Adrenal gland (tissue), 12 donors: ENCODE data around the gene FJX1. TPM values are rescaled to one million over a fixed set of nuclear protein-coding genes. Genes with fewer than 3 reads are reported as not detected.
A peak's percentile ranks its signal among the peaks of the same experiment; 100 is the strongest.

ENCODE experiments used
- DNase-seq, 7 donors: peaks; one replicate each; pipeline ENCODE4 v3.0.0-alpha.2; 2019 to 2020
- H3K27ac ChIP-seq, 5 donors: fragments of 200-600 bp; sonication (generic) in 4 of 5; 1 replicate in 3 of 5; 2 replicates in 2 of 5; pipeline versions ENCODE4 v1.5.1 to v1.8.0; 2016 to 2020; ENCODE audit warnings: mild to moderate bottlenecking in 1 of 5
- H3K27me3 ChIP-seq: fragments of 200-600 bp; 2 replicates; pipeline ENCODE4 v1.8.0; 2021
- H3K36me3 ChIP-seq, 2 donors: fragments of 200-600 bp; replicated peaks in 1 of 2; 1 replicate in 1 of 2; 2 replicates in 1 of 2; pipeline versions ENCODE4 v1.5.1 to v1.8.0; 2018 to 2022
- H3K4me1 ChIP-seq, 2 donors: fragments of 200-600 bp; replicated peaks in 1 of 2; 1 replicate in 1 of 2; 2 replicates in 1 of 2; pipeline versions ENCODE4 v1.5.1 to v1.8.0; 2018 to 2021
- H3K4me3 ChIP-seq, 4 donors: fragments of 200-600 bp; sonication (generic) in 3 of 4; one replicate each; pipeline ENCODE4 v1.5.1; 2016 to 2018
- H3K9me3 ChIP-seq, 3 donors: fragments of 200-600 bp; sonication (generic) in 1 of 3; replicated peaks in 1 of 3; 1 replicate in 2 of 3; 2 replicates in 1 of 3; pipeline versions ENCODE4 v1.5.1 to v1.8.0; 2016 to 2021
- CTCF ChIP-seq, 6 experiments: fragments of 450-650 bp in 4 of 6; fragments of 200-600 bp in 2 of 6; sonication (generic) in 1 of 6; IDR thresholded peaks; 1 replicate in 5 of 6; 2 replicates in 1 of 6; pipeline versions ENCODE4 v1.5.1 to v1.8.0; 2016 to 2021; ENCODE audit warnings: antibody characterized with exemption in 6 of 6, mild to moderate bottlenecking in 2 of 6, moderate library complexity in 1 of 6
- POLR2A ChIP-seq, 2 donors: fragments of 450-650 bp; IDR thresholded peaks; one replicate each; pipeline ENCODE4 v1.6.1; 2017; ENCODE audit warnings: antibody characterized with exemption in 2 of 2, mild to moderate bottlenecking in 2 of 2, moderate library complexity in 1 of 2
- WGBS, 4 donors: extraction: QIAGEN DNeasy Blood & Tissue Kit in 2 of 4; methylation state at CpG; one replicate each; pipeline versions ENCODE4 v1.1.5 to v1.1.7; 2013 to 2017; 5-methylcytosine and 5-hydroxymethylcytosine counted together
- intact Hi-C, 2 donors: fragments of 100-400 bp; cut with DNase I; formaldehyde crosslinking; loops; one replicate each; pipeline versions ENCODE4 v1.14.1 to v1.15.0; 2022 to 2023
- polyA plus RNA-seq, 3 donors: library from polyadenylated mRNA; stranded (reverse); fragments of 200-250 nt in 2 of 3; fragments of 350-450 nt in 1 of 3; fragmentation: Illumina TruSeq in 1 of 3; extraction: RNeasy Lipid Tissue Mini Kit (QIAGEN cat#74804) in 1 of 3; gene quantifications; one replicate each; pipeline ENCODE4 v1.2.3, GENCODE V29; 2013 to 2014
- total RNA-seq, 9 donors: library from RNA; depleted of rRNA in 4 of 9; stranded (reverse); fragments of >200 nt in 4 of 9; fragments of 120-200 nt in 1 of 9; fragmentation: NEBNext Ultra II Directional in 1 of 9; extraction: Animal tissue kit (Norgen Biotek cat#: 25700) in 1 of 9; gene quantifications; one replicate each; pipeline versions ENCODE4 v1.1.0 to v1.2.4, GENCODE V29; 2013 to 2023
- donor health status: healthy with polysubstance abuse.
- donor health status: Bipolar disorder and iron deficiency.
- donor health status: DM: yes; HTN: yes; CAD: no.
- donor health status: DM: no; HTN: no; CAD: no.
- donor health status: DM: no; HTN: no; CAD: no.
- donor health status: DM: yes; HTN: yes; CAD: no.

The FJX1 gene
- total and polyA plus RNA-seq, 12 donors: 1.1 to 37.1 (median 9.1) TPM

DNA sequence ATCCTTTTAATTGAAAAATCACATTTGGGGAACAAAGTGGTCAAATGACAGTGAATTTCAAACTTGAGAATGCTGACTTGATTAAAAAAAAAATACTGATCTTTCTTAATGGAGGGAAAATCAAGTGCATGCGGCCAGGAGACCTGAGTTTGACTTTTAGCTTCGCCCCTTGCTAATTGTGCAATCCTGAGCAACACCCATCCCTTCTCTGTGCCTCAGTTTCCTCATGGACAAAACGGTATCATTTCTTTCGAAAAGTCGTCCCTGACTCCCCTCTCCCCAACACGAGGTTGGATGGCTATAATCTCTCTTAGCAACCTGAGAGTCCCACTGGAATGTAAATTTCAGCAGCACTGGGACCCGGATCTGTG, 959 bp upstream of the FJX1 start:
- Histone ChIP-seq H3K27me3 (no peaks in the 10 kb centered on the region), H3K27ac (peak overlapping the region in 2 of 5 donors; percentile 79 to 93), H3K4me3 (peak overlapping the region in 1 of 4 donors; percentile 78), H3K4me1 (peaks cover 17 to 24% of the 10 kb centered on the region in 2 donors), H3K36me3 (no peaks in the 10 kb centered on the region), H3K9me3 (no peaks in the 10 kb centered on the region)
- no peak for DNase-seq
- WGBS, 4 donors: 66 to 69% (median 67%) methylated on average over 7 of the region's 7 CpGs
- TF ChIP-seq CTCF (IDR thresholded peaks at IDR 0.05) (no peak), POLR2A (IDR thresholded peaks at IDR 0.05) (no peak)
- intact Hi-C loops: loop anchor here (2.0 to 10.0 kb wide), 6 partner anchors 198 to 650 kb away; partner anchors contain the start of gene LDLRAD3 (in 1 of the 2)

DNA sequence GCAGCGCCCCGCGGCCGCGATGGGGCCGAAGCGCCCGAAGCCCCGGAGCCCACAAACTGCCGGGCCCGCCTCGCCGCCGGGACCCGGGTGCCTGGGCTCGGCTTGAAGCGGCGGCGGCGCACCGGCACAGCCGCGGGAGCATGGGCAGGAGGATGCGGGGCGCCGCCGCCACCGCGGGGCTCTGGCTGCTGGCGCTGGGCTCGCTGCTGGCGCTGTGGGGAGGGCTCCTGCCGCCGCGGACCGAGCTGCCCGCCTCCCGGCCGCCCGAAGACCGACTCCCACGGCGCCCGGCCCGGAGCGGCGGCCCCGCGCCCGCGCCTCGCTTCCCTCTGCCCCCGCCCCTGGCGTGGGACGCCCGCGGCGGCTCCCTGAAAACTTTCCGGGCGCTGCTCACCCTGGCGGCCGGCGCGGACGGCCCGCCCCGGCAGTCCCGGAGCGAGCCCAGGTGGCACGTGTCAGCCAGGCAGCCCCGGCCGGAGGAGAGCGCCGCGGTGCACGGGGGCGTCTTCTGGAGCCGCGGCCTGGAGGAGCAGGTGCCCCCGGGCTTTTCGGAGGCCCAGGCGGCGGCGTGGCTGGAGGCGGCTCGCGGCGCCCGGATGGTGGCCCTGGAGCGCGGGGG, 346 bp downstream of the FJX1 start:
- peak overlapping the region in 4 of 5 donors; percentile 70 to 93 (median 78) for H3K27ac ChIP-seq
- TF ChIP-seq POLR2A (IDR thresholded peaks at IDR 0.05) (no peak), CTCF (IDR thresholded peaks at IDR 0.05) (peak in 3 of 6 experiments; percentile 14 to 23 (median 17))
- H3K4me1 ChIP-seq: peaks cover 17 to 28% of the 10 kb centered on the region in 2 donors
- H3K4me3 ChIP-seq: peak overlapping the region in 2 of 4 donors; percentile 39 to 78
- H3K36me3 ChIP-seq: no peaks in the 10 kb centered on the region
- no peaks in the 10 kb centered on the region for H3K27me3 ChIP-seq
- no peaks in the 10 kb centered on the region for H3K9me3 ChIP-seq
- intact Hi-C loops: loop anchor here (10.0 kb wide), 5 partner anchors 196 to 646 kb away; partner anchors contain the start of gene LDLRAD3 (in 1 of the 2)
- DNase-seq: peak in 5 of 7 donors; percentile 13 to 43 (median 35)
- 0 to 1% methylated on average over 74 to 91 of the region's 91 CpGs; no CpG with 5 or more reads in 2 of the 4 donors for WGBS, 4 donors

- 0 to 1% (median 0%) methylated on average over 5 to 84 of the region's 84 CpGs for WGBS, 4 donors
- TF ChIP-seq CTCF (IDR thresholded peaks at IDR 0.05) (no peak), POLR2A (IDR thresholded peaks at IDR 0.05) (peak in 1 of 2 donors; percentile 10)
- Histone ChIP-seq H3K36me3 (no peaks in the 10 kb centered on the region), H3K9me3 (no peaks in the 10 kb centered on the region), H3K4me1 (peaks cover 17 to 28% of the 10 kb centered on the region in 2 donors), H3K27ac (peak overlapping the region in 3 of 5 donors; percentile 70 to 93 (median 79)), H3K4me3 (peak overlapping the region in 2 of 4 donors; percentile 39 to 78), H3K27me3 (no peaks in the 10 kb centered on the region)
- DNase-seq: peak; percentile 33 to 60 (median 45)
- intact Hi-C loops: loop anchor here (10.0 kb wide), 5 partner anchors 196 to 646 kb away; partner anchors contain the start of gene LDLRAD3 (in 1 of the 2)
Measured at GRCh38 chr11:35619116-35619854, 1.0 kb downstream of the FJX1 start.
